GM21723 (cell line): ENCODE results near the gene ZNF502.
"Not testable (repeated sequence)": the region's sequence is repeated elsewhere in the genome, so short reads cannot be mapped to it uniquely, and the experiment has no call there.

ENCODE experiments used
- ATAC-seq: cut with Tn5 transposase; IDR thresholded peaks from one replicate; pipeline ENCODE4 v1.9.1; 2021; ENCODE audit warnings: mild to moderate bottlenecking, moderate library complexity; ENCODE audit not compliant: unreplicated experiment

ZNF502 gene

DNA sequence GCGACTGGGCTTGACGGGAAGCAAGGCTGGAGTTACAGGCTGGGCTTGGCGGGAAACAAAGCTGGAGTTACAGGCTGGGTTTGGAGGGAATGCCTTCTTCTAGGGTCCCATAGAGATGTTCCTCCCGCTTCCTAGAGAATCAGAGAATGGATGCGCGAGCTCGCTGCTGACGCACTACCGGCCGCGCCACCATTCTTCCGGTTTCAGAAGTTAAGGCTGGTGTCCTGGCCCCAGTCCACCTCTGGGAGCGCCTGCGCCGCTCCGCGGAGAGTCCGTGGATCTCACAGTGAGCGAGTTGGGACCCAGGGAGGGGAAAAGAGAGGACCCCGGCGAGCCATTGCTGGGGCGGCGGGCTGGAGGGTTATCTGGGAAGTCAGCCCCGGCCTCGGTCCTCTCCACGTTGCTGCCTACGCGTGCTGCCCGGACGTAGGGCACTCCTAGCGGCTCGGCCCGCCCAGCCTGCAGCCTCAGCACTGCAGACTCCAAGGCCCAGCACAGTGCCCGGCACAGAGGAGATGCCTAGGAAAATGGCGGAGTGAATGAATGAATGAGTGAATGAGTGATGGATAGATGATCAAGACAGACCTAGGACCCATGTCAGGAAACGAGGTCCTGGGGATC, at the start of gene ZNF502:
TSS of gene ZNF502 (plus strand) at position 206 of the 621 bp plus-strand sequence. CDS start 7,602 bp downstream, outside the sequence.
- ATAC-seq = no peak

DNA sequence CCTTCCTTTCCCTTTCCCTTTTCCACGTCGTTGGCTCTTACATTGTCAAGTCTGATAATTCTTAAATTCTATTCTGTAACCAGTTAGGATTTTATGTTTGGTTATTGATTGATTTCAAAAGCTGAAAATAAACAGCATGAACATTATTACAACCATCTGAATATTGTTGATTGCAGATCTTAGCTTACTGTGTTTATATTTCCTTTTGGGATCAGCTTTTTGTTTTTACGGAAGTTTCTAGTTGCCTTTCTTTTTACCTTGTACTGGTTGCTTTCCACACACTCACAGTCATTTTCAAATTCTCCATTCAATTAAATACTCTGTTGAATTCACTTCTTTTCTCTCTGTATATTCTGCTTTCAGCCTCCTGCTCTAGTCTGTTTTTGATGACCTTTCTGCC, 47.3 kb upstream of the ZNF502 start:
- ATAC-seq = no peak

DNA sequence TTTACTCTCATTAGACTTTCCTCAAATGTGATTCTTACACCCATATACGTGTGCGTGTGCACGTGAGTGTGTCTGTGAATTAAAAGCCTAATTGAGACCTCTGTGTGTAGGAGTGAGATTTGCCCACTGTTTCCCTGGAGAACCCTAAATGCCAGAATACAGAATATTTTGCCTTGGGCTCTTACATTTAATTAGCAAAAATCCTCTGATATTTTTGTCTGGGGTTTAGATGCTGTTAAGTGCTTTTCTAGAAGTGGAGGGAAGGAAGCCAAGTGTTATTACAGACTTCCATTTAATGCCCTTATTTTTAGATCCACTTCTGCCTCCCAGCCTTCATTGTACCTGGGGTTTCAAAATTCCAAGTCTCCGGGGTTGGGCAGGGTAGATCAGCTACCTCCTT, 46.1 kb upstream of the ZNF502 start:
- no peak for ATAC-seq

DNA sequence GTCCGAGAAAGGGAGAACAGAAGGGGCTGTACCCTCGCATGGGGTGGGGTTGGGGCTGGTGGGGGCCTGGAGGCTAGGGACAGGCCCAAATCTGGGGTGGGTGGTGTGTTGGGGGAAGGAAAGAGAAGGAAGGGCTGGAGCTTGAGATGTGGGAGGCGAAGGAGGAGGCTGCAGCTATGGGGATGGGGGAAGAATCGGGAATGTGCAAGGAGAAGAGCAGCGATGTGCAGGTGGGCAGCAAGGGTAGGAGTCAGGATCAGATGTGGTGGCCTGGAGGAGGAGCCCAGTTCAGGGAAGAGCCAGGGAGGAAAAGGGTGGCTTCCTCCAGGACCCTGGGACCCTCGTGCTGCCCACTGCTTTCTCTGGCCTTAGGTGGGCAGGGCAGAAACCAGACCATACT, 42.7 kb upstream of the ZNF502 start:
- no peak for ATAC-seq

DNA sequence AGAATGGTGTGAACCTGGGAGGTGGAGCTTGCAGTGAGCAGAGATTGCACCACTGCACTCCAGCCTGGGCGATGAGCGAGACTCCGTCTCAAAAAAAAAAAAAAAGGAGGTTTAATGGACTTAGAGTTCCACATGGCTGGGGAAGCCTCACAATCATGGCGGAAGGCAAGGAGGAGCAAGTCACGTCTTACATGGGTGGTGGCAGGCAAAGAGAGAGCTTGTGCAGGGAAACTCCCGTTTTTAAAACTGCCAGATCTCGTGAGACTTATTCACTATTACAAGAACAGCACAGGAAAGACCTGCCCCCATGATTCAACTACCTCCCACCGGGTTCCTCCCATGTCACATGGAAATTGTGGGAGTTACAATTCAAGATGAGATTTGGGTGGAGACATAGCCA, 39.0 kb upstream of the ZNF502 start:
- ATAC-seq = not testable (repeated sequence)

DNA sequence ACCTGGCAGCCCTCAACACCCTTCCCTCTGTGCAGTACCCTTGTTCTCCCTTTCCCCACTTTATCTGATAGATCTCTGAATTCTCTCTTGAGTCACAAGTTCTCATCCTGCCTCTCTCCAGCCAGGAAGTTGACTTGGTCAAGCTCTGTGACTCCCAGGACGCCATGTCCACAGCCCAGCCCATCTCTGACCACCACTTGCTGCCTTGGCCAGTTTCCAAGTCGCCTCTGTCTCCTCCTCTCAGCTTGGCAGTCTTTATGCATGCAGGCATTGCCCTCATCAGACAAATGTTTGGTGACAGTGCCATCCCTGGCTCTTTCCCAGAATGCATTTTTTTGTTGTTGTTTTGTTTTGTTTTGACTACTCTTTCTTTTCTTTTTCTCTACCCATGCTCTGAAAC, 38.2 kb upstream of the ZNF502 start:
- no peak for ATAC-seq

DNA sequence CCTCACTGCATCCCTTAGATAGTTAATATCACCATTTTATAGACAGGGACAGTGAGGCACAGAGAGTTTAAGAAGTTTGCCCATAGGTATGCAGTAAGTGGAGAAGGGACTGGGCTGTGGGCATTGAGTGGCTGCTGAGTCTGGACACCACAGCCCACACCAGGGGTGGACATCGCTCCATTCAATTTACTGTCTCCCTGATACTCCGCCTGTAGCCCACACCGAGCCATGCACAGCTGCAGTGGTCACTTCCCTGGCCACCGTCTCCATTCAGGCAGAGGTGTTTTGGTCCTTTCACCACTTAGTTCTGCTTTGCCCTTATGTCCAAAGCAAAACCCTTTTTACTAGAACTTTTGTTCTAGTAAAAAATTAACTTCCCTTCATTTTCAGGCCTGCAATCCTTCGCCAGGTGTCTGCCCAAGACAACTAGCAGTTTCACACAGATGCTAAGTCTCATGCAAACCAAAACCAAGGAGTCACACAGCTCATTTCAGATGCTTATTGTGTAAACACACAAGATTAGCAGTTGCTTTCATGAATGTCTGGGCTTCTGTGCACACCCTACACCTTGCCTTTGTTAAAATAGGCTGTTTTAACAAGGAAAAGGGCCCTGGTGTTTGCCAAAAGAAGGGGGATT, 33.9 kb upstream of the ZNF502 start:
- ATAC-seq = no peak

DNA sequence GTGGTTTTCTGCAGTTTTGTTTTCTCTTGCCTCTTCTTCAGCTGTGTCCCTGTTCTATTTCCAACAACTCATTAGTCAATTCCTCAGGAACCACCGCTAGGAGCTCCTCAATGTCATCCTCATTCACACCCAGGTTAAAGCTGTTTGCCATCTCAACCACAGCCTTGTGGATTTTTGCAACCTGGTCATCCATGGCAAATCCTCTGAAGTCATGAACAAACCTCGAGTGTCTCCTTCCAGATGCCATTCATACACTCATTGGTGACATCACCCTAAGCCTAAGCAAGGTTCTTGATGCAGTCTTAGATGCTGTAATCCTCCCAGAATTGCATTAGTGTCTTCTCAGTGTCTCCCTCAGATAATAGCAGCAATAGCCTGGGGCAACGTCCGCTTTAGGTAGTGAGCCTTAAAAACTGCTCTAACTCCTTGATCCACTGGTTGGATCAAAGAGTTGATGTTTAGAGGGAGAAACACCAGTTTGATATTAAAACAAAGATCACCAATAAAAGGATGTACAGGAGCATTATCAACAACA, 31.5 kb upstream of the ZNF502 start:
- no peak for ATAC-seq

DNA sequence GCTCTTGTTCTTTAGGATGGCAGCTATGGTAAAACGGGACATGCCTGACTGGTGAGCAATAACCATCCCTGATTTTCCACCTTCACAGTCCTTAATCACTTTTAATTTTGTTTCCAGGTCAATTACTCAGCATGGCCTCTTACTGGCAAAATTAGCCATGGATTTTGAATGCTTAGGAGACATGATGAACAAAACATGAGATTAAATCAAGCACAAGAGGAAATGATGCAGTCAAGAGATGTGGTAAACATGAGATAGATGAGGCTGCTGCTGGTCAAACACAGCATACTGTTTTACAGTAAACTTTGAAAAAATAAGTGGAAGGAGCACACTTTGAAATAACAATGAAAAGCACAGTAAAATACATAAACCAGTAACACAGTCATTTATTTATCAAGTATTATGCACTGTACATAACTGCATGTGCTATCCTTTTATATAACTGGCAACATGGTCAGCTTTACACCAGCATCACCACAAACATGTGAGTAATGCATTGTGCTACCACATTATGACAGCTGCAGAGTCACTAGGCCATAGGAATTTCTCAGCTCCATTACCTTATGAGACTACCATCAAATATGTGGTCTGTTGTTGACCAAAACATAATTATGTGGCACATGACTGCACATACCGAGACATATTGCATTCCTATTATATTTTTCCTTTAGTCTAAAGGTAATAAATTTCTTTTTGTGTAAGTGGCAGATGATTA, 30.1 kb upstream of the ZNF502 start:
- ATAC-seq = no peak

DNA sequence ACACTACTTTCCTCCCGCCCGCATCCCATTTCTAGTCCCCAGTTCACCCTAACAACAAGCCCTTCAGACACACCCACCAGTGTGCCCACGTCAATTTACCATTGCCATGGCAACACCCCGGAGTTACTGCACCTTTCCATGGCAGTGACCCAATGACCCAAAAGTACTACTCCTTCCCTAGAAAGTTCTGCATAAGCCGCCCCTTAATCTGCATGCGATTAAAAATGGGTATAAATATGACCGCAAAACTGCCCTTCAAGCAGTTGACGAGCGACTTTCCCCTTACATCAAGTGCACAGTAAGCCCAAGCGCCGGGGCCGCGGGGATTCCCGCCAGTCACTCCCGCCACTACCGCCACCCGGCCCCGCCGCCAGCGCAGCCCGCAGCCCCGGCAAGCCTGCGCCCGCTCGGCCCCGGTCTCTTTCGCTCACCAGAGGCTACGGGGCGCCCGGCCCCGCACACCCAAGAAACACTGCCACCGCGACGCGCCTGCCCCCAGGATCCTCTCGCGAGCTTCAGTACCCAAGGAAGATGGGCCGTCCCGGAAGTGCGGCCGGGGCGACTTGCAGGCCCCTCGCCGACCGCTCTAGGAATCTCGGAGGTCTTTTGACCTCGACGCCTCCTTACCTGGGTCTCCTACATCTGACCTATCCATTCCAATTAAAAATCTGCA, 27.2 kb upstream of the ZNF502 start:
- ATAC-seq = peak; percentile 81

DNA sequence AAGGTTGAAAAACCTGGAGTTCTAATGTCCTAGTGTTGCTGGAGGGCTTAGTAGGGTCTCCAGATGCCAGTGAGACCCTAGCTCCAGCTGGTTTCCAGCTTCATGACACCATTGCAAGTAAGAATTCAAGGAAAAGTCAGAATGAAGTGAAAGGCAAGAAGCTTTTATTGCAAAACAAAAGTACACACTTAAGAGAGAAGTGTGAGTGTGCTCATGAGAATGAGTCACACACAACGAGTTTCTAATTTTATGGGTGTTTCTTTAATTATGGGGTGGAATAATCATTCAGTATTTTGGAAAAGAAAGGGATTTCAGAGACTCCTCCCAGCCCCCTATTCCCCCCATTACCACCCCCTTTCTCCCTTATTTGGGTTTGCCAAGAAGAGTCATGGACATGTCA, 24.6 kb upstream of the ZNF502 start:
- ATAC-seq = no peak

DNA sequence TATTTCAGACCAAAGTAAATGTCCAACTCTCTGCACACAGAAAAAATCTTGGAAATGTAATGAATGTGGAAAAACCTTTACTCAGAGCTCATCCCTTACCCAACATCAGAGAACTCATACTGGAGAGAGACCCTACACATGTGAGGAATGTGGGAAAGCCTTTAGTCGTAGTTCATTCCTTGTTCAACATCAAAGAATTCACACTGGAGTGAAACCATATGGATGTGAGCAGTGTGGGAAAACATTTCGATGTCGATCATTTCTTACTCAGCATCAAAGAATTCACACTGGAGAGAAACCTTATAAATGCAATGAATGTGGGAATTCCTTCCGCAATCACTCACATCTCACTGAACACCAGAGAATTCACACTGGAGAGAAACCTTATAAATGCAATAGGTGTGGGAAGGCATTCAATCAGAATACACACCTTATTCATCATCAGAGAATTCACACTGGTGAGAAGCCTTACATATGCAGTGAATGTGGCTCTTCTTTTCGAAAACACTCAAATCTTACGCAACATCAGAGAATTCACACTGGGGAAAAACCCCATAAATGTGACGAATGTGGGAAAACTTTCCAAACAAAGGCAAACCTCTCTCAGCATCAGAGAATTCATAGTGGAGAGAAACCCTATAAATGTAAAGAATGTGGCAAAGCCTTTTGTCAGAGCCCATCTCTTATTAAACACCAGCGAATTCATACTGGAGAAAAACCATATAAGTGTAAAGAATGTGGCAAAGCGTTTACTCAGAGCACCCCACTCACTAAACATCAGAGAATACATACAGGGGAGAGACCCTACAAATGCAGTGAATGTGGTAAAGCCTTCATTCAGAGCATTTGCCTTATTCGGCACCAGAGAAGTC, 9.0 kb downstream of the ZNF502 start:
- ATAC-seq = no peak

DNA sequence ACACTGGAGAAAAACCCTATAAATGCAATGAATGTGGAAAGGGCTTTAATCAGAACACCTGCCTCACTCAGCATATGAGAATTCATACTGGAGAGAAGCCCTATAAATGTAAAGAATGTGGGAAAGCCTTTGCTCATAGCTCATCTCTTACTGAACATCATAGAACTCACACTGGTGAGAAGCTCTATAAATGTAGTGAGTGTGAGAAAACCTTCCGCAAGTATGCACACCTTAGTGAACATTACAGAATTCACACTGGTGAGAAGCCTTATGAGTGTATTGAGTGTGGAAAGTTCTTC, 9.6 kb downstream of the ZNF502 start:
- no peak for ATAC-seq

DNA sequence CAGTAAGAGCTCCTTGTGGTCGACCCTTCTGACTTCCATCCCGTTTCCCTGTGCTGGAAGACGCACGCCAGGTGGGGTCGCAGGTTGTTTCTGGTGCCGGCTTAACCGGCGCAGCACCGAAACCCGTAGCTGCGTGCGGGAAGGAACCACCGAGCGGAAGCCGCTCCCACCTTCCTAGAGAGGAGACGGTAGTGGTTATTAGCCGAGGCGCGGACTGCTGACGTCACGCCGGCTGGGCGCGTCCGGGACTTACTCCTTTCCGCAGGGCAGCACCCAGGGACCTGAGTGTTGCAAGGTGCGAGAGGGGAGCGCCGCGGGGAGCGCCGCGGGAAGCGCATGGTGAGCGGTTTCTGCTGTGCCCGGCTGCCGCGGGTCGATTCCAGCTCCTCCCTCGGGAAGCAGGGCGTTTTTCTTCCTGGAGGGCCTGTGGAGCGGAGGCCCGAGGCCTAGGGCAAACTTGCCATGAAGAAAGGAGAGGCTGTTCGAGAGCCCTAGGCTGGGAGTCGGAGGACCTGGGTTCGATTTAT, 17.0 kb downstream of the ZNF502 start, which contains the start of gene ZNF501:
TSS of gene ZNF501 (plus strand) at position 252 of the 527 bp plus-strand sequence. CDS start 4,787 bp downstream, outside the sequence.
- peak; percentile 78 for ATAC-seq

DNA sequence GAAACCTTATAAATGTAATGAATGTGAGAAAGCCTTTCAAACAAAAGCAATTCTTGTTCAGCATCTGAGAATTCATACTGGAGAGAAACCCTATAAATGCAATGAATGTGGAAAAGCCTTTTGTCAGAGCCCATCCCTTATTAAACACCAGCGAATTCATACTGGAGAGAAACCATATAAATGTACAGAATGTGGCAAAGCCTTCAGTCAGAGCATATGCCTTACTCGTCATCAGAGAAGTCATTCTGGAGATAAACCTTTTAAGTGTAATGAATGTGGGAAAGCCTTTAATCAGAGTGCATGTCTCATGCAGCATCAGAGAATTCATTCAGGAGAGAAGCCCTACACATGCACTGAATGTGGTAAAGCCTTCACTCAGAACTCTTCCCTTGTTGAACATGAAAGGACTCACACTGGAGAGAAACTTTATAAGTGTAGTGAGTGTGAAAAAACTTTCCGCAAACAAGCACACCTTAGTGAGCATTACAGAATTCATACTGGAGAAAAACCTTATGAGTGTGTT, 22.2 kb downstream of the ZNF502 start:
- ATAC-seq = no peak

DNA sequence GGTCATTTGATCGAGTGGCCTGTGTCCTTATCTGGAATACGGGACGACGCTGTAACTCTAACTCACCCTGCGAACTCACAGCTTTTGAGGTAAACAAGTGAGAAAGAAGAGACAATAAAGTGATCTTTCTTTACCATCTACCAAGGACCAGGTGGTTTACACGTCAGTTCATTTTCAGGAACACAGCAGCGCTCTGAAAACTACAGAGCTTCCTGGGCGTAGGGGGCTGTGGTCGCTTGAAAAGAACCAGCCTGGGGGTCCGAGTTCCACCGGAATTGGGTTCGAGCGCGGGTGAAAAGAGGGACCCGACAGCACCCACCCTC, 48.6 kb downstream of the ZNF502 start:
- ATAC-seq = no peak

DNA sequence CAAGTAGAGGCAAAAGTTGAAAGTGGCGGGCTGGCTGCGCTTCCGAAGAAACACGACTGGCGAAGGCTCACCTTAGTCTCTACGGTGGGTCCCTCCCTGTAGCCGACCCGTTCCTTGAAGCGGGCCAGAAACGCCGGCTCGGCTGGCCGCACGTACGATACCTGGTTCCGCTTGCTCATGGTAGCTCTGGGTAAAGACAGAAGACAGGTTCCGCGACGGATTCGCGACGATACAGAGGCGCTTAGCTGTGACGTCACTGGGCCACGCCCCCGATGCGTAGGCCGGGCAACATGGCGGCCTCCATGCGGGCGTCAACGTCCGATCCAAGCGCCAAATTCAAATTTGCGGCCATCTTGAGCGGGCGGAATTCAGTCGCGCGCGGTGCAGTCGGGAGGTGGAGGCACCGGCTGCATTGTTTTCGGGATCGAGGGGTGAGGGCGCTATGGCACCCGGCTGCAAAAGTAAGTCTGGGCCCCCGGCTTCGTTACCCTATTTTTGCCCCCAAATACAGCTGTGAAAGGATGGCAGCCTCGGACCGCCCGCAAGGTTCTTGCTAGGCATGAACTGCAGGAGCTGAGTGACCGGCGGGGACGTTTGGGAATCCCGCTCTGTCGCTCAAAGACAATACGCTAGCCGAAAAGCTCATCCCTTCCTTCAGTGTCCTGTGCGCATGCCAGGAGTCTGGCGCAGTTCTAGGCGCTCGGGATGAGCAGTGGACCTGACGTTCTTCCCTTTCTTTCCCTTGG, 49.1 kb downstream of the ZNF502 start, which contains the start of the genes KIAA1143 and KIF15:
TSS of gene KIAA1143 (minus strand) at position 196 of the 746 bp plus-strand sequence. CDS start at position 179, 17 bp downstream.
TSS of gene KIF15 (plus strand) at position 371 of the 746 bp plus-strand sequence. CDS start at position 443, 72 bp downstream.
- peak; percentile 86 for ATAC-seq

DNA sequence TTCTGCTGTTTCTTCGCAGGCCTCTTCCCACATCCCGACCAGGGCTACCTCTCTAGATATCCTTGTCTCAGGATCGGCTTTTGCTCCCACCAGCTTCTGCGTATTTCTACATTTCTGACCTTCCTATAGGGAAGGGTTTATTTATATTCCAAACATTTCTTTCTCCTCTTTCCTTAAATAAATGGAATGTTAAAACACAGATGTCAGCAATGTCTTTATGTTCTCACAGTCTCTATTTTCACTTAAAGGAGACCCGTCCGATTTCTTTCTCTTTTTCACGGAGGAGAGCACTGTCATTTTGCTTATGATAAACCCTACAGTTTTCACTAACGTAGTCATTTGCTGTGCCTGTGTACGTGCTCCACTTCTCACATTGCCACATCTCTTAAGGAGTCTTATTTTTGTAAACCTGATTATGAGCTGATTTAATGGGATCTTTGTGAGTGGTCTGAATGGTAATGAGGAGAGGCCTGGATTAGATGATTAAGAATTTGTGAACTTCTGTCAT, 49.8 kb downstream of the ZNF502 start:
- peak; percentile 12 for ATAC-seq

DNA sequence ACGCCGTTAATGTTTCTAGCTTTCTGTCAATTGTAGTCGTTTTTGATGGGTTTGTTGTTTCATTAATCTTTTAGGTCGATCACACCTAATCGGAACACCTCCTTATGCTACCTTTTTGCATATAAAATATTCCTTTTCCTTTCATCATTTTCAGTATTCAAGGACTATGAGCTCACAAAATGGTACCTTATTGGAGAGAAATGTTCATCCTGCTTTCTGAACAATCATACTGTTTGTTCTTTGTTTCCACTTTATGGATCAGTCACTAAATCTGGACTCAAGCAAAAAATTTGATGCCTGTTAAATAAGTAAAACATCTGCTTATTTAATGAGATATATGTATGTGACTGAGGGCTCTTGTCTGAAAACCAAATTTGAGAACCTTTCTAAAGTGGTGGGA, 50.2 kb downstream of the ZNF502 start:
- no peak for ATAC-seq
